Astrocyte (in vitro differentiated cells and primary cell): ENCODE measurements around the gene ITPRIPL2. TPM values are rescaled to one million over a fixed set of nuclear protein-coding genes. Genes with fewer than 3 reads are reported as not detected.

Source experiments
- DNase-seq: peaks from one replicate; pipeline ENCODE4 v3.0.0-alpha.2; 2010; ENCODE audit warnings: low read depth
- FAIRE-seq: peaks from 2 replicates; lab custom pipeline; 2011; peaks lifted over from hg19 to GRCh38; lab: Jason Lieb, UNC
- H2AFZ ChIP-seq: 2 replicates; pipeline ENCODE4 v1.6.0; 2012; ENCODE audit warnings: low read depth, low read length, inconsistent platforms
- H3K27ac ChIP-seq: 2 replicates; pipeline ENCODE4 v1.5.1; 2011; ENCODE audit warnings: low read depth, low read length, inconsistent platforms
- H3K27me3 ChIP-seq: 2 replicates; pipeline ENCODE4 v1.6.0; 2011; ENCODE audit warnings: low read length, inconsistent platforms; ENCODE audit not compliant: insufficient read depth
- H3K36me3 ChIP-seq: 2 replicates; pipeline ENCODE4 v1.5.1; 2011; ENCODE audit warnings: low read length, inconsistent platforms; ENCODE audit not compliant: insufficient read depth
- H3K4me1 ChIP-seq: 2 replicates; pipeline ENCODE4 v1.5.1; 2011; ENCODE audit warnings: low read length, inconsistent platforms; ENCODE audit not compliant: insufficient read depth
- H3K4me2 ChIP-seq: 2 replicates; pipeline ENCODE4 v1.6.0; 2012; ENCODE audit warnings: low read length, inconsistent platforms
- H3K4me3 ChIP-seq: 2 replicates; pipeline ENCODE4 v1.5.1; 2011; ENCODE audit warnings: low read depth, mild to moderate bottlenecking, low read length, inconsistent platforms; ENCODE audit not compliant: insufficient read depth
- H3K79me2 ChIP-seq: 2 replicates; pipeline ENCODE4 v1.6.0; 2012; ENCODE audit warnings: mild to moderate bottlenecking, low read length, inconsistent platforms; ENCODE audit not compliant: insufficient read depth
- H3K9ac ChIP-seq: 2 replicates; pipeline ENCODE4 v1.6.0; 2012; ENCODE audit warnings: mild to moderate bottlenecking, low read length, inconsistent platforms
- H3K9me3 ChIP-seq: 2 replicates; pipeline ENCODE4 v1.5.1; 2012; ENCODE audit warnings: low read depth, mild to moderate bottlenecking, low read length, inconsistent platforms; ENCODE audit not compliant: insufficient read depth
- H4K20me1 ChIP-seq: 2 replicates; pipeline ENCODE4 v1.6.0; 2012; ENCODE audit warnings: low read length, inconsistent platforms; ENCODE audit not compliant: insufficient read depth
- H3K27ac Mint-ChIP-seq: one replicate; pipeline ENCODE4 v1.8.0; 2021; ENCODE audit warnings: mild to moderate bottlenecking, mixed read lengths; ENCODE audit not compliant: unreplicated experiment
- H3K27me3 Mint-ChIP-seq: one replicate; pipeline ENCODE4 v1.8.0; 2021; ENCODE audit warnings: low read depth, mixed read lengths; ENCODE audit not compliant: unreplicated experiment
- H3K36me3 Mint-ChIP-seq: one replicate; pipeline ENCODE4 v1.8.0; 2021; ENCODE audit warnings: low read depth, mixed read lengths; ENCODE audit not compliant: unreplicated experiment
- H3K4me1 Mint-ChIP-seq: one replicate; pipeline ENCODE4 v1.8.0; 2021; ENCODE audit warnings: low read depth, mixed read lengths; ENCODE audit not compliant: unreplicated experiment
- H3K4me3 Mint-ChIP-seq: one replicate; pipeline ENCODE4 v1.8.0; 2021; ENCODE audit warnings: mild to moderate bottlenecking, moderate library complexity, mixed read lengths; ENCODE audit not compliant: unreplicated experiment
- H3K9me3 Mint-ChIP-seq: one replicate; pipeline ENCODE4 v1.8.0; 2021; ENCODE audit warnings: mild to moderate bottlenecking, mixed read lengths; ENCODE audit not compliant: unreplicated experiment
- CTCF ChIP-seq: IDR thresholded peaks from 2 replicates; pipeline ENCODE4 v1.5.1; 2011; ENCODE audit warnings: low read depth, mild to moderate bottlenecking, inconsistent platforms, low read length, moderate library complexity; ENCODE audit not compliant: insufficient read depth
- EZH2 ChIP-seq: IDR thresholded peaks from 2 replicates; pipeline ENCODE4 v1.6.1; 2012; ENCODE audit warnings: mild to moderate bottlenecking, low read length, inconsistent platforms; ENCODE audit not compliant: insufficient read depth
- total RNA-seq: library from RNA; stranded (reverse); gene quantifications from 2 replicates; pipeline ENCODE4 v1.2.1, GENCODE V29; 2021

Gene ITPRIPL2
- total RNA-seq, 1 donor from 2014 or later, result 47.8 TPM

GRCh38 chr16:19075511-19075910, 38.3 kb upstream of the ITPRIPL2 start:
- DNase-seq (no peak), FAIRE-seq (no peak)
- no peaks in the 10 kb centered on the region for H3K9me3 ChIP-seq
- Mint-ChIP-seq H3K4me1 (no peaks in the 10 kb centered on the region), H3K27me3 (no peaks in the 10 kb centered on the region), H3K4me3 (no peak overlapping the region), H3K27ac (no peak overlapping the region), H3K36me3 (peaks cover 14% of the 10 kb centered on the region), H3K9me3 (no peaks in the 10 kb centered on the region)
- H3K9ac ChIP-seq, result no peak overlapping the region
- peaks cover 11% of the 10 kb centered on the region for H3K36me3 ChIP-seq
- no peaks in the 10 kb centered on the region for H3K27me3 ChIP-seq
- no peak overlapping the region for H3K27ac ChIP-seq
- H4K20me1 ChIP-seq, result no peaks in the 10 kb centered on the region
- no peak overlapping the region for H3K4me2 ChIP-seq
- no peak for TF ChIP-seq EZH2
- TF ChIP-seq CTCF, result no peak
- no peak overlapping the region for H3K4me3 ChIP-seq
- no peaks in the 10 kb centered on the region for H3K79me2 ChIP-seq
- no peaks in the 10 kb centered on the region for H3K4me1 ChIP-seq
- no peak overlapping the region for H2AFZ ChIP-seq

- Mint-ChIP-seq H3K4me1 (no peaks in the 10 kb centered on the region), H3K36me3 (peaks cover 16% of the 10 kb centered on the region), H3K27ac (no peak overlapping the region), H3K27me3 (no peaks in the 10 kb centered on the region), H3K9me3 (no peaks in the 10 kb centered on the region), H3K4me3 (no peak overlapping the region)
- DNase-seq, result no peak
- Histone ChIP-seq H3K9ac (no peak overlapping the region), H2AFZ (no peak overlapping the region), H4K20me1 (no peaks in the 10 kb centered on the region), H3K4me2 (no peak overlapping the region), H3K27ac (no peak overlapping the region), H3K36me3 (peaks cover 11% of the 10 kb centered on the region), H3K27me3 (no peaks in the 10 kb centered on the region), H3K9me3 (no peaks in the 10 kb centered on the region), H3K79me2 (no peaks in the 10 kb centered on the region), H3K4me3 (no peak overlapping the region), H3K4me1 (no peaks in the 10 kb centered on the region)
- TF ChIP-seq CTCF, result no peak
- TF ChIP-seq EZH2, result no peak
- FAIRE-seq, result no peak
Observed at GRCh38 chr16:19077879-19078278, 35.9 kb upstream of the ITPRIPL2 start.

GRCh38 chr16:19083670-19084069, 30.1 kb upstream of the ITPRIPL2 start:
- DNase-seq (no peak), FAIRE-seq (no peak)
- no peak overlapping the region for H3K4me2 ChIP-seq
- H3K27me3 ChIP-seq, result no peaks in the 10 kb centered on the region
- H3K36me3 ChIP-seq, result peaks cover 3% of the 10 kb centered on the region
- H3K9me3 ChIP-seq, result no peaks in the 10 kb centered on the region
- Mint-ChIP-seq H3K27me3 (peaks cover 3% of the 10 kb centered on the region), H3K4me3 (no peak overlapping the region), H3K27ac (no peak overlapping the region), H3K9me3 (no peaks in the 10 kb centered on the region), H3K36me3 (peaks cover 11% of the 10 kb centered on the region), H3K4me1 (no peaks in the 10 kb centered on the region)
- no peaks in the 10 kb centered on the region for H3K79me2 ChIP-seq
- no peaks in the 10 kb centered on the region for H3K4me1 ChIP-seq
- H3K4me3 ChIP-seq, result no peak overlapping the region
- H2AFZ ChIP-seq, result no peak overlapping the region
- TF ChIP-seq CTCF, result no peak
- TF ChIP-seq EZH2, result no peak
- no peaks in the 10 kb centered on the region for H4K20me1 ChIP-seq
- no peak overlapping the region for H3K27ac ChIP-seq
- H3K9ac ChIP-seq, result no peak overlapping the region
